Uterus (tissue), 2 donors: ENCODE data around the gene ZFAND3.

Experiments
- CTCF ChIP-seq, 4 experiments: fragments of 200-600 bp in 2 of 4; fragments of 450-650 bp in 2 of 4; sonication (generic) in 2 of 4; IDR thresholded peaks; one replicate each; pipeline ENCODE4 v1.5.1; 2016 to 2019; ENCODE audit warnings: antibody characterized with exemption in 4 of 4, mild to moderate bottlenecking in 2 of 4, moderate library complexity in 1 of 4
- POLR2A ChIP-seq, 2 donors: fragments of 450-650 bp; IDR thresholded peaks; one replicate each; pipeline ENCODE4 v1.6.1; 2016; ENCODE audit warnings: antibody characterized with exemption in 2 of 2, mild to moderate bottlenecking in 1 of 2, moderate library complexity in 1 of 2

DNA sequence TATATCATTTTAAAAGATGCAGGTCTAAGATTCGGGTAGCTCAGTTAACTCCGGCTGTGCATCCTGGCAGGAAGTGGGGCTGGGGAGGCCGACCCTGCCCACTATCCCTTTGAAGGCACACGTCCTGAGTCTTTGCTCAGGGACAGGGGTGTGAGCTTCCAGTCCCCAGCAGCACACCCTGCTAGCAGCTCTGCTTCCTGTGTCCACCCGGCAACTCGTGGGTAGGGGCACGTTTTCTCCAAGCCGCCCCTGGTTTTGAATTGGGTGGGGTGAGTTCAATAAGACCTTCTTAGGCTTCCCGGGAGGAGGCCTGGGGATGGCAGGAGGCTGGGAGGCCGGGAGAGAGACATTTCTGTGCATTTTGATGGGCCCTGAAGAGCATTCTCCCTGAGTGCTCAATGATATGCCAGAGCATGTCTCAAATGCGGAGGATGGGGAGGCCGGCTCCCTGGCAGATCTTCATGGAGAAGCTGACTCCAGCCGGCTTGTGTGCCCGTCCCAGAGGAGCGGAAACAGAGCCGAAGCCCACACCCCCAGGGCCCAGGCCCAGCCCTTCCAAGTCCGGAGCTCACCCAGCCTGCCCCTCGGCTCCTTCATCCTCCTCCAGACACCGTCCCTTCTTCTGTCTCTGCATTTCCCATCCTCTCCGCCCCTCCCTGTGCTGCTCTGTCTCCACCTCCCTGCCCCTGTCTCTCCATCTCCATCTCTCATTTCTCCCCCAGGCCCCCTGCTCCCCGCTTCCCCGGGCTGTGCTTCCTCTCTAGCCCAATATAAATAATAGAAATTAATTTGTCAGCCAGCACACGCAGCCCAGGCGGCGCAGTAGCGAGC is 36.3 kb upstream of the ZFAND3 start:
- TF ChIP-seq CTCF (IDR thresholded peaks at IDR 0.05) (no peak), POLR2A (IDR thresholded peaks at IDR 0.05) (no peak)
